GM18951 (cell line): ENCODE measurements around the gene GORASP2.

Source experiments
- POLR2A ChIP-seq: IDR thresholded peaks from 4 replicates; pipeline ENCODE4 v1.6.1; 2011; ENCODE audit warnings: mild to moderate bottlenecking; ENCODE audit not compliant: insufficient read length, insufficient read depth; ENCODE audit errors: extremely low read depth
- in situ Hi-C: fragments of 300-500 bp; cut with MboI; formaldehyde crosslinking; loops from one replicate; pipeline ENCODE4 v1.12.0; 2022; ENCODE audit warnings: low sequenced_read_pairs, mixed read lengths, inconsistent platforms; ENCODE audit not compliant: unreplicated experiment

GORASP2 gene

GRCh38 chr2:170963386-170963785 lies 34.3 kb downstream of the GORASP2 start:
- TF ChIP-seq POLR2A = no peak
- in situ Hi-C loops = no loop called here

- in situ Hi-C loops = no loop called here
These were observed 36.6 kb downstream of the GORASP2 start for GRCh38 chr2:170965446-170966225.

GRCh38 chr2:170966648-170967396 lies 37.8 kb downstream of the GORASP2 start:
- TF ChIP-seq POLR2A = no peak
- in situ Hi-C loops = no loop called here

More at GRCh38 chr2:170965446-170966225, 36.6 kb downstream of the GORASP2 start:
- TF ChIP-seq POLR2A = no peak

- TF ChIP-seq POLR2A = no peak
- in situ Hi-C loops = no loop called here
These were observed 38.5 kb downstream of the GORASP2 start for GRCh38 chr2:170967553-170967952.

GRCh38 chr2:170968205-170969003 lies 39.4 kb downstream of the GORASP2 start:
- in situ Hi-C loops = no loop called here
- no peak for TF ChIP-seq POLR2A

GRCh38 chr2:170969030-170969429 lies 40.0 kb downstream of the GORASP2 start:
- in situ Hi-C loops = no loop called here
- TF ChIP-seq POLR2A = no peak

GRCh38 chr2:170969872-170970496 lies 40.9 kb downstream of the GORASP2 start:
- in situ Hi-C loops = loop anchor here (10.0 kb wide), 4 partner anchors 185 to 605 kb away; no protein-coding TSS in a partner anchor
- TF ChIP-seq POLR2A = no peak

GRCh38 chr2:170971071-170971470 lies 42.0 kb downstream of the GORASP2 start:
- TF ChIP-seq POLR2A = no peak
- in situ Hi-C loops = loop anchor here (10.0 kb wide), 4 partner anchors 184 to 604 kb away; no protein-coding TSS in a partner anchor

- in situ Hi-C loops = loop anchor here (10.0 kb wide), 4 partner anchors 182 to 602 kb away; no protein-coding TSS in a partner anchor
- no peak for TF ChIP-seq POLR2A
These were observed 43.5 kb downstream of the GORASP2 start for GRCh38 chr2:170972296-170973224.

- no peak for TF ChIP-seq POLR2A
- in situ Hi-C loops = loop anchor here (10.0 kb wide), 4 partner anchors 182 to 602 kb away; no protein-coding TSS in a partner anchor
These were observed 44.1 kb downstream of the GORASP2 start for GRCh38 chr2:170973225-170973491.

GRCh38 chr2:170973492-170974303 lies 44.6 kb downstream of the GORASP2 start:
- in situ Hi-C loops = loop anchor here (10.0 kb wide), 4 partner anchors 181 to 601 kb away; no protein-coding TSS in a partner anchor

More at GRCh38 chr2:170973492-170974303, 44.6 kb downstream of the GORASP2 start:
- peak; percentile 76 for TF ChIP-seq POLR2A
